Stomach (tissue), 4 donors: ENCODE results near the gene TCEANC2.

Experiments used
- EP300 ChIP-seq: sonication (generic); formaldehyde crosslinking; IDR thresholded peaks from one replicate; pipeline ENCODE4 v1.6.1; 2017; ENCODE audit warnings: antibody characterized with exemption
- TF ChIP-seq, protein P1 (sequence below), 7 experiments: fragments of 450-650 bp in 4 of 7; fragments of 200-600 bp in 3 of 7; sonication (generic) in 3 of 7; IDR thresholded peaks; one replicate each; pipeline ENCODE4 v1.5.1; 2016 to 2019; ENCODE audit warnings: antibody characterized with exemption in 7 of 7, control low read depth in 2 of 7, mild to moderate bottlenecking in 1 of 7

DNA sequence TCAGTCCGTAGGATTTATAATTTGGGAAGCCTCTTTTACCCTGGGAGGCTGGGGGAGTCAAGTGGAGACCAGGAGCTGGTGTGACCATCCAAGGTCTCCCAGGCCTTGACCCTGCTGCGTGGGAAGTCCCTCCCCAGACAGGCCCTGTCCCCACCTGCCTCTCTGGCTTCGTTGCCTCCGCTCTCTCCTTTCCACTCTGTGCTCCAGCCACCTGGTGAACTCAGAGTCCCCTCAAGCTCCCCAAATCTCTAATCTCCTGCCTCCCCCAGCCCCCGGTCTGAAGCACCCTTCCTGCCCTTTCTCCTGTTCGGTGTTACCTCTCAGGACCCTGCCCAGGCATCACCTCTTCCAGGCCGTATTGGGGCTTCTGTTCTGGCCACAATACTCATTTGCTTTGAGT, 71.5 kb downstream of the TCEANC2 start:
- TF ChIP-seq, protein P1, sequence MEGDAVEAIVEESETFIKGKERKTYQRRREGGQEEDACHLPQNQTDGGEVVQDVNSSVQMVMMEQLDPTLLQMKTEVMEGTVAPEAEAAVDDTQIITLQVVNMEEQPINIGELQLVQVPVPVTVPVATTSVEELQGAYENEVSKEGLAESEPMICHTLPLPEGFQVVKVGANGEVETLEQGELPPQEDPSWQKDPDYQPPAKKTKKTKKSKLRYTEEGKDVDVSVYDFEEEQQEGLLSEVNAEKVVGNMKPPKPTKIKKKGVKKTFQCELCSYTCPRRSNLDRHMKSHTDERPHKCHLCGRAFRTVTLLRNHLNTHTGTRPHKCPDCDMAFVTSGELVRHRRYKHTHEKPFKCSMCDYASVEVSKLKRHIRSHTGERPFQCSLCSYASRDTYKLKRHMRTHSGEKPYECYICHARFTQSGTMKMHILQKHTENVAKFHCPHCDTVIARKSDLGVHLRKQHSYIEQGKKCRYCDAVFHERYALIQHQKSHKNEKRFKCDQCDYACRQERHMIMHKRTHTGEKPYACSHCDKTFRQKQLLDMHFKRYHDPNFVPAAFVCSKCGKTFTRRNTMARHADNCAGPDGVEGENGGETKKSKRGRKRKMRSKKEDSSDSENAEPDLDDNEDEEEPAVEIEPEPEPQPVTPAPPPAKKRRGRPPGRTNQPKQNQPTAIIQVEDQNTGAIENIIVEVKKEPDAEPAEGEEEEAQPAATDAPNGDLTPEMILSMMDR (IDR thresholded peaks at IDR 0.05): no peak
- TF ChIP-seq EP300: no peak
